Body of pancreas (tissue), 4 donors: ENCODE data around the gene STIM2. TPM values are rescaled to one million over a fixed set of nuclear protein-coding genes. Genes with fewer than 3 reads are reported as not detected.

Experiments
- ATAC-seq: fragments of 150-250 bp; one replicate; pipeline ENCODE4 v1.9.1; 2016
- DNase-seq, 4 donors: peaks; one replicate each; pipeline ENCODE4 v3.0.0-alpha.2; 2019
- H3K27ac ChIP-seq, 4 donors: fragments of 200-600 bp; sonication (generic); 1 replicate in 3 of 4; 2 replicates in 1 of 4; pipeline versions ENCODE4 v1.5.1 to v1.6.1; 2016 to 2019; ENCODE audit warnings: mild to moderate bottlenecking in 1 of 4, mixed read lengths in 1 of 4, moderate library complexity in 1 of 4
- H3K27me3 ChIP-seq, 2 donors: fragments of 200-600 bp; sonication (generic); one replicate each; pipeline ENCODE4 v1.6.0; 2016; ENCODE audit warnings: mild to moderate bottlenecking in 1 of 2
- H3K36me3 ChIP-seq, 2 donors: fragments of 200-600 bp; sonication (generic); replicated peaks in 1 of 2; 2 replicates each; pipeline ENCODE4 v1.5.1; 2016; ENCODE audit warnings: low read depth in 2 of 2; ENCODE audit not compliant: insufficient read depth in 1 of 2
- H3K4me1 ChIP-seq: fragments of 200-600 bp; sonication (generic); one replicate; pipeline ENCODE4 v1.6.0; 2016
- H3K4me3 ChIP-seq, 2 donors: fragments of 200-600 bp; sonication (generic); 1 replicate in 1 of 2; 2 replicates in 1 of 2; pipeline ENCODE4 v1.5.1; 2016 to 2019
- H3K9me3 ChIP-seq, 3 donors: fragments of 200-600 bp; sonication (generic); 1 replicate in 2 of 3; 2 replicates in 1 of 3; pipeline ENCODE4 v1.5.1; 2016
- POLR2A ChIP-seq, 3 donors: fragments of 450-650 bp; IDR thresholded peaks; one replicate each; pipeline ENCODE4 v1.6.1; 2016; ENCODE audit warnings: antibody characterized with exemption in 3 of 3, mild to moderate bottlenecking in 2 of 3
- WGBS, 2 donors: methylation state at CpG; one replicate each; pipeline ENCODE4 v1.1.5; 2017; 5-methylcytosine and 5-hydroxymethylcytosine counted together
- intact Hi-C: fragments of 100-400 bp; cut with DNase I; formaldehyde crosslinking; loops from one replicate; pipeline ENCODE4 v1.15.1; 2023
- total RNA-seq, 2 donors: library from RNA; depleted of rRNA; stranded (reverse); fragments of >200 nt; gene quantifications; one replicate each; pipeline ENCODE4 v1.1.0, GENCODE V29; 2016
- TF ChIP-seq, protein P1 (sequence below), 7 experiments: fragments of 450-650 bp in 4 of 7; fragments of 200-600 bp in 3 of 7; sonication (generic) in 3 of 7; IDR thresholded peaks; one replicate each; pipeline ENCODE4 v1.5.1; 2016 to 2019; ENCODE audit warnings: antibody characterized with exemption in 7 of 7

Gene STIM2
- total RNA-seq, 2 donors from 2014 or later, result 10.9 to 53.4 TPM

DNA sequence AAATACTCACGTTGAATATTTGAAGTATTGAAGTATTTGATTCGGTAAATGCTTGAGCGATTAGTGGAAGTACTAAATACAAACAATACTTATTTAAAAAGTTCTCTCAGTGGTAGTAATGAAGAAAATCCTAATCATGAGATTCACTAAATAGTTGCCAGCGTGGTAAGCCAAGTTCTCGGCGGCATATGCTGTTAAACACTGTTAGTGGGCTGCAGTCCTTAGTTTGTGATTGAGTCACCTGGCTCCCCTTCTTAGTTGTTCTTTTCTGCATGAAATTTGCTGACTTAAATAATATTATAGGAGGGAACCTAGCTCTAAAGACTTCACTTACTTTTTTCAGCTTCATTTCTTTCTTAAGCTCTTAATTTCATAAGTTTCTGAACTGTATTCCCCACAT, 51.4 kb downstream of the STIM2 start:
- Histone ChIP-seq H3K9me3 (no peaks in the 10 kb centered on the region), H3K27ac (no peak overlapping the region), H3K36me3 (no peaks in the 10 kb centered on the region), H3K27me3 (no peaks in the 10 kb centered on the region), H3K4me1 (peaks cover 27% of the 10 kb centered on the region), H3K4me3 (no peak overlapping the region)
- WGBS, 2 donors, result 71% methylated on average over 6 of the region's 6 CpGs
- DNase-seq (no peak), ATAC-seq (no peak)
- no peak for TF ChIP-seq POLR2A (IDR thresholded peaks at IDR 0.05)
- TF ChIP-seq, protein P1, sequence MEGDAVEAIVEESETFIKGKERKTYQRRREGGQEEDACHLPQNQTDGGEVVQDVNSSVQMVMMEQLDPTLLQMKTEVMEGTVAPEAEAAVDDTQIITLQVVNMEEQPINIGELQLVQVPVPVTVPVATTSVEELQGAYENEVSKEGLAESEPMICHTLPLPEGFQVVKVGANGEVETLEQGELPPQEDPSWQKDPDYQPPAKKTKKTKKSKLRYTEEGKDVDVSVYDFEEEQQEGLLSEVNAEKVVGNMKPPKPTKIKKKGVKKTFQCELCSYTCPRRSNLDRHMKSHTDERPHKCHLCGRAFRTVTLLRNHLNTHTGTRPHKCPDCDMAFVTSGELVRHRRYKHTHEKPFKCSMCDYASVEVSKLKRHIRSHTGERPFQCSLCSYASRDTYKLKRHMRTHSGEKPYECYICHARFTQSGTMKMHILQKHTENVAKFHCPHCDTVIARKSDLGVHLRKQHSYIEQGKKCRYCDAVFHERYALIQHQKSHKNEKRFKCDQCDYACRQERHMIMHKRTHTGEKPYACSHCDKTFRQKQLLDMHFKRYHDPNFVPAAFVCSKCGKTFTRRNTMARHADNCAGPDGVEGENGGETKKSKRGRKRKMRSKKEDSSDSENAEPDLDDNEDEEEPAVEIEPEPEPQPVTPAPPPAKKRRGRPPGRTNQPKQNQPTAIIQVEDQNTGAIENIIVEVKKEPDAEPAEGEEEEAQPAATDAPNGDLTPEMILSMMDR (IDR thresholded peaks at IDR 0.05), result no peak
- intact Hi-C loops, result no loop called here

DNA sequence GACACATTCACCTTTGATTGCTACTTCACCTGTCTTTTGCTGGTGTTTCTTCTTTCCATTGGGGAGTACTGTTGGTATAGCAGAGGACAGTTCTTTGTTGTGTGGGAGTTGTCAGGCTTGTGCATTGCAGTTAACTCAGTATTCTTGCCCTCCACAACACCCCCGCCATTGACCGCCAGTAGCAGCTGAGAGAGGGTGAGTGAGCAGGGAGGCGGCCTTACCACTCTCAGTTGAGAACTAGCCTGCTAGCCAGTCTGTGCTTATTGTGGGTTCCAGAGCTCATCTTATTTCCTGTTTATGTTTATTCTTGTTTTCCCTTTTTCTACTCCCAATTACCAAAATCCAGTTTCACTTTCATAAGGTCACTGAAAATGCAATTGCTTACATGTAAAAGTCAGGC, 52.2 kb downstream of the STIM2 start:
- Histone ChIP-seq H3K27ac (no peak overlapping the region), H3K27me3 (no peaks in the 10 kb centered on the region), H3K4me3 (no peak overlapping the region), H3K9me3 (no peaks in the 10 kb centered on the region), H3K36me3 (no peaks in the 10 kb centered on the region), H3K4me1 (peaks cover 26% of the 10 kb centered on the region)
- TF ChIP-seq, protein P1 (IDR thresholded peaks at IDR 0.05), result no peak
- TF ChIP-seq POLR2A (IDR thresholded peaks at IDR 0.05), result no peak
- WGBS, 2 donors, result 67 to 93% methylated on average over 3 of the region's 3 CpGs
- intact Hi-C loops, result no loop called here
- no peak for ATAC-seq
- peak in 1 of 4 donors; percentile 6 for DNase-seq

DNA sequence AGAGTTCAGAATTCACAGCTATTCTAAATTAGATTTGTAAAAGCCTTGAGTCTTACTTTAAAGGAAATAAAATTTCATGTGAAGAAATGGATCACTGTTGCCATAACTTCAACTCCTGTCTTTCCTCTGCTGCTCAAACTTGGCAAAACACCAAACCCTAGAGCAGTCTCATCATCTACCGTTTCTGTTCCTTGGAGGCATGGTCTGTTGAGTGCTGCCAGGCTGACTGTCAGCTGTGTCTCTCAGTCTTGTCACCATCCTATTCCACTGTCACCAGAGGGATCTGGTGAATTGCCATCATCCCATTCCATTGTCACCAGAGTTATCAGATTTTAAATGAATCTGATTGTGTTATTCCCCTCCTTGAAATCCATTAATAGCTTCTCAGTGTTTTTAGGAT, 55.6 kb downstream of the STIM2 start:
- ATAC-seq (no peak), DNase-seq (no peak)
- H3K9me3 ChIP-seq, result no peaks in the 10 kb centered on the region
- TF ChIP-seq, protein P1 (IDR thresholded peaks at IDR 0.05), result no peak
- no peak for TF ChIP-seq POLR2A (IDR thresholded peaks at IDR 0.05)
- H3K36me3 ChIP-seq, result peaks cover 0 to 3% of the 10 kb centered on the region in 2 donors
- H3K4me1 ChIP-seq, result peaks cover 6% of the 10 kb centered on the region
- 19 to 25% methylated on average over 1 of the region's 1 CpG for WGBS, 2 donors
- H3K27ac ChIP-seq, result no peak overlapping the region
- intact Hi-C loops, result no loop called here
- no peak overlapping the region for H3K4me3 ChIP-seq
- no peaks in the 10 kb centered on the region for H3K27me3 ChIP-seq

DNA sequence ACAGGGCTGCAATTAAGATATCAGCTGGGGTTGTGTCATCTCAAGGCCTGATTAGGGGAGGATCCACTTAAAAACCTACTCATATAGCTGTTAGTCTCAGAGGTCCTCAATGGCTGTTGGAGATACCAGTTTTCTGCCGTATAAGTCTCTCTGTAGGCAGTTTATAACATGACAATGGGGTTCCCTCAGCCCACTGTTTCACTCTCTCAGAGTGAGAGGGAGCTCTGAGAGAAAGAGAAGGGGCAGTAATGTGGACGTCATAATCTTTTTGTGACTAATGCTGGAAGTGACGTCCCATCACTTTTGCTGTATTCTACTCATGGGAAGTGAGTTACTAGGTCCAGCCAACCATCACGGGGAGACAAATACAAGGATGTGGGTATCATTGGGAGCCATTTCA, 70.3 kb downstream of the STIM2 start:
- TF ChIP-seq, protein P1 (IDR thresholded peaks at IDR 0.05), result no peak
- TF ChIP-seq POLR2A (IDR thresholded peaks at IDR 0.05), result no peak
- intact Hi-C loops, result no loop called here
- Histone ChIP-seq H3K36me3 (no peaks in the 10 kb centered on the region), H3K9me3 (no peaks in the 10 kb centered on the region), H3K4me1 (no peaks in the 10 kb centered on the region), H3K27me3 (no peaks in the 10 kb centered on the region), H3K4me3 (no peak overlapping the region), H3K27ac (no peak overlapping the region)
- DNase-seq (no peak), ATAC-seq (no peak)
- WGBS, 2 donors, result 91 to 96% methylated on average over 4 of the region's 4 CpGs

DNA sequence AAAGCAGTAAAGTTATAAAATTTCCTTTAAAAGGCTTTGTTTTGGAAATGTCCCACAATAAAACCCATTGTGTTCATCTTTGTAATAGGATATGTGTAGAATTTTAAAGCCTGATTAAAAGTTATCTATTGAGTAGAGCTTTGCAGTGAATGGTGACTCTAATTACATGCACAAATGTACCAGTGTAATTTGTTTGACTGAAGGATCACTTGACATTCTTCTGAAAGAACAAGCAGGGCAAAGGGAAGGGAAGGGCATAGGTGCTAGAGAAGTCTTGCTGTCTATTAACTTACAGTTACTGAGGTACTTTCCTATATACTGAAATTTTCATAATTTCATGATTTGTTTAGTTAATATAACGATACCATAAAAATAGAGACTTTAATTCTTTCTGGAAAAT, 70.8 kb downstream of the STIM2 start:
- no peak overlapping the region for H3K4me3 ChIP-seq
- DNase-seq (no peak), ATAC-seq (no peak)
- no peaks in the 10 kb centered on the region for H3K27me3 ChIP-seq
- H3K36me3 ChIP-seq, result no peaks in the 10 kb centered on the region
- no peaks in the 10 kb centered on the region for H3K4me1 ChIP-seq
- 97 to 100% methylated on average over 1 of the region's 1 CpG for WGBS, 2 donors
- H3K27ac ChIP-seq, result no peak overlapping the region
- TF ChIP-seq, protein P1 (IDR thresholded peaks at IDR 0.05), result no peak
- no peak for TF ChIP-seq POLR2A (IDR thresholded peaks at IDR 0.05)
- intact Hi-C loops, result no loop called here
- H3K9me3 ChIP-seq, result no peaks in the 10 kb centered on the region
